Gastrocnemius medialis (tissue), 4 donors: ENCODE results near the gene ECSCR.

Source experiments
- POLR2A ChIP-seq, 2 donors: fragments of 450-650 bp; IDR thresholded peaks; one replicate each; pipeline ENCODE4 v1.6.1; 2017; ENCODE audit warnings: antibody characterized with exemption in 2 of 2, mild to moderate bottlenecking in 2 of 2, moderate library complexity in 2 of 2
- TF ChIP-seq, protein P1 (sequence below), 5 experiments: fragments of 450-650 bp in 3 of 5; fragments of 200-600 bp in 2 of 5; sonication (generic) in 2 of 5; IDR thresholded peaks in 4 of 5; conservative IDR thresholded peaks in 1 of 5; 1 replicate in 4 of 5; 2 replicates in 1 of 5; pipeline ENCODE4 v1.5.1; 2016 to 2019; ENCODE audit warnings: antibody characterized with exemption in 5 of 5, mild to moderate bottlenecking in 3 of 5, moderate library complexity in 3 of 5

DNA sequence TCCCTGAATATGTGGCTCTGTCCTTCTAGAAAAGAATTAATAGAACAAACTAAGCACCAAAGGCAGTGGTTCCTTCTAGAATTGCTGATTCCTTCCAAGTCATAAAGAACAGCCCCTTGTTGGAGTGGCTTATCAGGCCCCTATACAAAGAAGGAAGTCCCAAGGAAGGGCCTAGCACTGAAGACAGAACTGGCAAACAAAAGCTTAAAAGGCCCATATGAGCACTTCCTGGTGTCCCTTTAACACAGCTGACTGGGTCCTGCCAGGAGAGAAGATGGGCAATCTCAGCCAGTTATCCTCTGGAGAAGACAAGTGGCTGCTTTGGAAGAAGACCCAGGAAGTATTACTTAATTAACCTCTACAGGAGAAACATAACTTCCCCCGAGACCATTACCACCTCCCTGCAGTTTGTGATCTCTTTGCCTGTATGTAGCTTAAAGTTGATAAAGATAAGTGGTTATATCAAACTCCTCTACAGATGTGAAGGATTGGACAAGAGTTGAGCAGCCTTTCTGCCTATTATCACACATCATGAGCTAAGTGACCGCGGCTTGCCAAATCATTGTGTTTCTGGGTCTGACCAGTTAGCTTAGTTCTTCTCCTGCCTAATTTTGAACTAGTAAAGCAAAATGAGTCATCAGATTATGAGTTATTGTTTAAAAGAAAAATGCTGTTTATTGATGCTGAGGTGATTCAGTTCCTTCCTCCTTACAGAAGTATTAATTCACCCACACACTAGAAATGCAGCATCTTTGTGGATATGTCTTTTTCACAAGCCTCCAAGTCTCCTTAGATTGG, 33.3 kb upstream of the ECSCR start:
- TF ChIP-seq, protein P1, sequence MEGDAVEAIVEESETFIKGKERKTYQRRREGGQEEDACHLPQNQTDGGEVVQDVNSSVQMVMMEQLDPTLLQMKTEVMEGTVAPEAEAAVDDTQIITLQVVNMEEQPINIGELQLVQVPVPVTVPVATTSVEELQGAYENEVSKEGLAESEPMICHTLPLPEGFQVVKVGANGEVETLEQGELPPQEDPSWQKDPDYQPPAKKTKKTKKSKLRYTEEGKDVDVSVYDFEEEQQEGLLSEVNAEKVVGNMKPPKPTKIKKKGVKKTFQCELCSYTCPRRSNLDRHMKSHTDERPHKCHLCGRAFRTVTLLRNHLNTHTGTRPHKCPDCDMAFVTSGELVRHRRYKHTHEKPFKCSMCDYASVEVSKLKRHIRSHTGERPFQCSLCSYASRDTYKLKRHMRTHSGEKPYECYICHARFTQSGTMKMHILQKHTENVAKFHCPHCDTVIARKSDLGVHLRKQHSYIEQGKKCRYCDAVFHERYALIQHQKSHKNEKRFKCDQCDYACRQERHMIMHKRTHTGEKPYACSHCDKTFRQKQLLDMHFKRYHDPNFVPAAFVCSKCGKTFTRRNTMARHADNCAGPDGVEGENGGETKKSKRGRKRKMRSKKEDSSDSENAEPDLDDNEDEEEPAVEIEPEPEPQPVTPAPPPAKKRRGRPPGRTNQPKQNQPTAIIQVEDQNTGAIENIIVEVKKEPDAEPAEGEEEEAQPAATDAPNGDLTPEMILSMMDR (IDR thresholded peaks at IDR 0.05 in 4 of 5, conservative IDR thresholded peaks at IDR 0.05 in 1 of 5): no peak
- TF ChIP-seq POLR2A (IDR thresholded peaks at IDR 0.05): no peak
